Measurements from ENCODE around the gene ZNF639.

Gene ZNF639

GRCh38 chr3:179318876-179319275 is 4.0 kb upstream of the ZNF639 start:
- DNase-seq, result no peak

DNA sequence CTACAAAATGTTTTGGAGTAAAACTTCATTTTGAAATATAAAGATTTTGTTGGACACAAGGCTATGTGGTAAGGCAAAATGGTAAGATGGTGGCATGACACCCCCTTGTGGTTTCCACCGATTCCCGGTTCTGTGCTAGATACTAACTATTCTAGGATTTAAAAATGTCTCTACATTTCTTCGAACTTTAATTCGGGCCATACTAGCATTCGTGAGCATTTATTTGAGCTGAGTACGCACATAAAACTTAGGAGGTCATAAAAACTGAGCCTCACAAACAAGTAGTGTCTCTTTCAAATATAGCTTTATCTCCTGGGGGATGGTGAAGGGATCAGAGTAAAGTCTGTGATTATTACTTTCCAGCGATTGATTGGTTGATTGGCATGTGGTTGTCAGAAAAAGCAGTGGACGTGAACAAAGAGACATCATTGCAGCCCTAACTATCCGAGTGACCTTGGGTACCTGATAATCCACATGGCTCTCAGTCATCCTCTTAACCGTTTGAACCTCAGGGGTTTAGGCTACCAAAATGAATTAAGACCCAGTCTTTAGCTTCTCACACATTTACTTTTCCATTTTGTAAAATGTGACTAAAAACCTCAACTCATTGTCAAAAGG is 1.1 kb upstream of the ZNF639 start:
- DNase-seq, result peak; percentile 72

- DNase-seq, result peak; percentile 86
Measured at GRCh38 chr3:179323197-179324110, 623 bp downstream of the ZNF639 start.

DNA sequence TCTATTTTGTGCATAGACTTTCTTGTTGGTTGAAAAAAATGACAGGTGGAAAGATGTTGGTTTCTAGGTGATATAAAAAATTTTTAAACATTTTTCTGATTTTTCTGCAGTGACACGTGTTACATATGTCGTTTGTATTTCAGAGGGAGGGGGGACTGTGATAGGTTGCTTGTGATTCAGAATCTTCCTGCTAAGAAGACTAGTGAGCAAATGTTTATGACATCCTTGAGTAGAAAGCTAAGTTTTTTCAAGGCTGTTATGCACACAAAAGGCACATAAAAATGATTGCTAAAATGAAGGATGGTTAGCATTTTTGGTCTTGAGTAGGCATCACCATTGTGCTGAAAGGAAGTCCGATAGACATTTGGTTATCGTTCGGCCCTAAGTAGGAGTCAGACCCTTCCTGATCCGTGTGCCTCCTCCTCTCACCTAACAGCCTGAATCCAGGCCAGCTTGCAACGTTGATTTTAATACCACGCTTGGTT is 1.5 kb downstream of the ZNF639 start:
- peak; percentile 71 for DNase-seq

DNA sequence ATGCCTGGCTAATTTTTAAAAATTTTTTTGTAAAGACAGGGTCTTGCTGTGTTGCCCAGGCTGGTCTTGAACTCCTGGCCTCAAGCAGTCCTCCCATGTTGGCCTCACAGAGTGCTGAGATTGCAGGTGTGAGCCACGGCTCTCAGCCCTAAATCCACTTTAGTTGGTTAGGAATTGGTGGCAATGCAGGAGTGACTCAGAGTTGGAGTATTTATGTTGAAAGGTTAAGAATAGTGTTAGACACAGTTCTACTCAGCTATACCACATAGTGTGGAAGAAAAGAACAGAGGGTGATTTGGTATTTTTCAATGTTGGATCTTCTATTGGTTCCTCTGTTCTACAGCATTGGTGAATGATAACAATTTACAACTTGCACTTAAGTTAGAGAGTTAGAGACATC is 7.6 kb downstream of the ZNF639 start:
- no peak for DNase-seq

DNA sequence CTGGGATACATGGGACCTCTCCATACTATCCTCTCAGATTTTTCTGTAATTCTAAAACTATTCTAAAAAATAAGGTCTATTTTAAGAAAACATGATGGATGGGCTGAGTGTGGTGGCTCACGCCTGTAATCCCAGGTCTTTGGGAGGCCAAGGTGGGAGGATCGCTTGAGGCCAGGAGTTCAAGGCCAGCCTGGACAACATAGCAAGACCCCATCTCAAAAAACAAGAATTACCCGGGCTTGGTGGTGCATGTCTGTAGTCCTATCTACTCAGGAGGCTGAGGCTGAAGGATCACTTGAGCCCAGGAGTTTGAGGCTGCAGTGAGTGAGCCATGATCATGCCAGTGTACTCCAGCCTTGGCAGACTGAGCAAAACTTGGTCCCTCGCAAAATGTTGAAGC is 9.4 kb downstream of the ZNF639 start:
- no peak for DNase-seq

DNA sequence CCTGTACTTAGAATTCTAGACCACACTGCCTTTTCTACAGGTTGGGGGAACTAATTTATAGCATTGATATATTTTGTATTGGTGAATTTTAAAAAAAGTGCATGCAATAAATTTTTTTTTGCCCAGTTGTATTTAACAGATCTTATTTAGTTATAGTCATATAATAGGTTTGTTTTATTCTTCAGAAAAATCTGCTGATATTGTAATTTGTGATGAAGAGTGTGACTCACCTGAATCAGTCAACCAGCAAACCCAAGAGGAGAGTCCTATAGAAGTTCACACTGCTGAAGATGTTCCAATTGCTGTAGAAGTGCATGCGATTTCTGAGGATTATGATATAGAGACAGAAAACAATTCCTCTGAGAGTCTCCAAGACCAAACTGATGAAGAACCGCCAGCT is 10.3 kb downstream of the ZNF639 start:
- no peak for DNase-seq

- no peak for DNase-seq
Measured at GRCh38 chr3:179336345-179336929, 13.6 kb downstream of the ZNF639 start.

GRCh38 chr3:179347345-179348194 is 24.7 kb downstream of the ZNF639 start, which contains the start of gene MFN1:
Gene MFN1 (plus strand): TSS chr3:179347709. CDS start chr3:179348852, 1,143 bp downstream.
- DNase-seq, result peak; percentile 98

GRCh38 chr3:179348325-179349013 is 25.6 kb downstream of the ZNF639 start:
- peak; percentile 49 for DNase-seq

- no peak for DNase-seq
Measured at GRCh38 chr3:179355996-179356395, 33.2 kb downstream of the ZNF639 start.

DNA sequence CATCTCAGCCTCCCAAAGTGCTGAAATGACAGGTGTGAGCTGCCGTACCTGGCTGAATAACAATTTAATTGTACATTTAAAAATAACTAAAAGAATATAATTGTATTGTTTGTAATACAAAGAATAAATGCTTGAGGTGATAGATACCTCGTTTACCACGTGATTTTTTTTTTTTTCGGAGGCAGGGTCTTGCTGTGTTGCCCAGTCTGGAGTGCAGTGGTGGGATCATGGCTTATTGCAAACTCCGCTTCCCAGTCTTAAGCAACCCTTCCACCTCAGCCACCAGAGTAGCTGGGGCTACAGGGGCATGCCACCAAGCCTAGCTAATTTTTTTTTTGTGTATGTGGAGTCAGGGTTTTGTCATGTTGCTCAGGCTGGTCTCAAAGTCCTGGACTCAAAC is 40.5 kb downstream of the ZNF639 start:
- no peak for DNase-seq

- no peak for DNase-seq
Measured at GRCh38 chr3:179369621-179370020, 46.8 kb downstream of the ZNF639 start.

- peak; percentile 34 for DNase-seq
Measured at GRCh38 chr3:179373938-179374337, 51.1 kb downstream of the ZNF639 start.

- peak; percentile 61 for DNase-seq
Measured at GRCh38 chr3:179375091-179375999, 52.5 kb downstream of the ZNF639 start.

- peak; percentile 31 for DNase-seq
Measured at GRCh38 chr3:179376474-179376873, 53.6 kb downstream of the ZNF639 start.
